Progenitor cell of endocrine pancreas (in vitro differentiated cells): ENCODE data around the gene CDK14. TPM values are rescaled to one million over a fixed set of nuclear protein-coding genes. Genes with fewer than 3 reads are reported as not detected.

ENCODE experiments used
- DNase-seq: peaks from one replicate; pipeline ENCODE4 v3.0.0; 2021; ENCODE audit warnings: low spot score; ENCODE audit not compliant: unreplicated experiment
- H3K27ac Mint-ChIP-seq: 2 replicates; pipeline ENCODE4 v1.8.0; 2021; ENCODE audit warnings: mild to moderate bottlenecking, moderate library complexity, mixed read lengths
- H3K27me3 Mint-ChIP-seq: 2 replicates; pipeline ENCODE4 v1.8.0; 2021; ENCODE audit warnings: mixed read lengths
- H3K36me3 Mint-ChIP-seq: 2 replicates; pipeline ENCODE4 v1.8.0; 2022; ENCODE audit warnings: mixed read lengths; ENCODE audit not compliant: insufficient read depth
- H3K4me1 Mint-ChIP-seq: 2 replicates; pipeline ENCODE4 v1.8.0; 2021; ENCODE audit warnings: low read depth, mixed read lengths
- H3K4me3 Mint-ChIP-seq: 2 replicates; pipeline ENCODE4 v1.8.0; 2021; ENCODE audit warnings: low read depth, mild to moderate bottlenecking, moderate library complexity, mixed read lengths
- H3K9me3 Mint-ChIP-seq: 2 replicates; pipeline ENCODE4 v1.8.0; 2021; ENCODE audit warnings: low read depth, mixed read lengths
- CTCF ChIP-seq: fragments of 200-600 bp; sonication (generic); IDR thresholded peaks from one replicate; pipeline ENCODE4 v1.5.0; 2021; ENCODE audit warnings: antibody characterized with exemption, mild to moderate bottlenecking; ENCODE audit not compliant: unreplicated experiment
- total RNA-seq: library from RNA; stranded (reverse); gene quantifications from 2 replicates; pipeline ENCODE4 v1.2.1, GENCODE V29; 2021

The CDK14 gene
- total RNA-seq, 1 donor from 2014 or later: 117 TPM

- H3K4me1 Mint-ChIP-seq: peaks cover 35% of the 10 kb centered on the region
- no peaks in the 10 kb centered on the region for H3K36me3 Mint-ChIP-seq
- DNase-seq: no peak
- H3K27ac Mint-ChIP-seq: no peak overlapping the region
- no peaks in the 10 kb centered on the region for H3K9me3 Mint-ChIP-seq
- TF ChIP-seq CTCF: no peak
- H3K4me3 Mint-ChIP-seq: no peak overlapping the region
- H3K27me3 Mint-ChIP-seq: no peaks in the 10 kb centered on the region
Measured at GRCh38 chr7:90681336-90682022, 85.4 kb downstream of the CDK14 start.

GRCh38 chr7:90686146-90686545, 90.0 kb downstream of the CDK14 start:
- H3K9me3 Mint-ChIP-seq: no peaks in the 10 kb centered on the region
- no peak for TF ChIP-seq CTCF
- H3K27me3 Mint-ChIP-seq: no peaks in the 10 kb centered on the region
- no peak overlapping the region for H3K4me3 Mint-ChIP-seq
- H3K27ac Mint-ChIP-seq: no peak overlapping the region
- DNase-seq: no peak
- H3K36me3 Mint-ChIP-seq: peaks cover 1% of the 10 kb centered on the region
- peaks cover 26% of the 10 kb centered on the region for H3K4me1 Mint-ChIP-seq

GRCh38 chr7:90688810-90689209, 92.7 kb downstream of the CDK14 start:
- Mint-ChIP-seq H3K9me3 (no peaks in the 10 kb centered on the region), H3K27me3 (no peaks in the 10 kb centered on the region), H3K27ac (peak overlapping the region; percentile 88), H3K4me3 (peak overlapping the region; percentile 0), H3K4me1 (peaks cover 26% of the 10 kb centered on the region), H3K36me3 (peaks cover 6% of the 10 kb centered on the region)
- TF ChIP-seq CTCF: no peak
- DNase-seq: no peak

GRCh38 chr7:90689260-90689659, 93.1 kb downstream of the CDK14 start:
- Mint-ChIP-seq H3K4me3 (no peak overlapping the region), H3K36me3 (peaks cover 8% of the 10 kb centered on the region), H3K4me1 (peaks cover 26% of the 10 kb centered on the region), H3K9me3 (no peaks in the 10 kb centered on the region), H3K27ac (no peak overlapping the region), H3K27me3 (no peaks in the 10 kb centered on the region)
- no peak for DNase-seq
- no peak for TF ChIP-seq CTCF

- no peak for DNase-seq
- Mint-ChIP-seq H3K27ac (no peak overlapping the region), H3K9me3 (no peaks in the 10 kb centered on the region), H3K4me3 (no peak overlapping the region), H3K4me1 (peaks cover 26% of the 10 kb centered on the region), H3K36me3 (peaks cover 8% of the 10 kb centered on the region), H3K27me3 (no peaks in the 10 kb centered on the region)
- TF ChIP-seq CTCF: no peak
Measured at GRCh38 chr7:90690159-90690858, 94.2 kb downstream of the CDK14 start.
